ENCODE data around the gene KIRREL3.

DNA sequence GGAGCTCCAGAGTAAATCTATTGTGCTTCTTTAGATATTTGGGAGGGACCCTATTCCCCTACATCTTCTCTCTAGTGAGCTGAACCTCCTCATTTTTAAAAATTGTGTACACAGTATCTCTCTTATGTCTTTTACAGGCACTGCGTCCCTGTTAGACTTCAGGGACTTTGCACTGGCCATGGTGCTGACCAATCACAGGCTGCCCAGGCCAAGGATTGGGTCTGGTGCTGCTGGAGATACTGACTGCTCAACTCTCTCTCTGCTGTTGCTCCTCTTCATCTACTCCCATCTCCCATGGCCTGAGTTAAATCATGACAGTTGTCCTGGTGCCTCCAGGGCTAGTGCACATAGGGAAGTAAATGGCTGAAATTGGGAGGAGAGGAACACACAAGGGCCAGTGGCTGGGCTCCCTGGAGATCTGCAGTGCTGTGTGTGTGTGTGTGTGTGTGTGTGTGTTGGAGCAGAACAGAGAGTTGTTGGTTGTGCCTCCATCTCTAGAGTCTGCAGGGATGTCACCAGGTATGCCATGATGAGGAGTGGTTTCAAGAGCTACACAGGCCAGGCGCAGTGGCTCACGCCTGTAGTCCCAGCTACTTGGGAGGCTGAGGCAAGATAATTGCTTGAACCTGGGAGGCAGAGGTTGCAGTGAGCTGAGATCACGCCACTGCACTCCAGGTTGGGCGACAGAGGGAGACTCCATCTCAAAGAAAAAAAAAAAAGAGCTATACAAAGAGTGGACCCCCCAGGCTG lies 489.8 kb downstream of the KIRREL3 start:
- TF ChIP-seq FOSL2 (IDR thresholded peaks at IDR 0.05; ENCODE audit: borderline replicate concordance, low read depth) (no peak), EP300 (IDR thresholded peaks at IDR 0.05; ENCODE audit: borderline replicate concordance in 1 of 2, low read depth in 1 of 2, low read length in 1 of 2) (no peak)
- TF ChIP-seq, protein P1, sequence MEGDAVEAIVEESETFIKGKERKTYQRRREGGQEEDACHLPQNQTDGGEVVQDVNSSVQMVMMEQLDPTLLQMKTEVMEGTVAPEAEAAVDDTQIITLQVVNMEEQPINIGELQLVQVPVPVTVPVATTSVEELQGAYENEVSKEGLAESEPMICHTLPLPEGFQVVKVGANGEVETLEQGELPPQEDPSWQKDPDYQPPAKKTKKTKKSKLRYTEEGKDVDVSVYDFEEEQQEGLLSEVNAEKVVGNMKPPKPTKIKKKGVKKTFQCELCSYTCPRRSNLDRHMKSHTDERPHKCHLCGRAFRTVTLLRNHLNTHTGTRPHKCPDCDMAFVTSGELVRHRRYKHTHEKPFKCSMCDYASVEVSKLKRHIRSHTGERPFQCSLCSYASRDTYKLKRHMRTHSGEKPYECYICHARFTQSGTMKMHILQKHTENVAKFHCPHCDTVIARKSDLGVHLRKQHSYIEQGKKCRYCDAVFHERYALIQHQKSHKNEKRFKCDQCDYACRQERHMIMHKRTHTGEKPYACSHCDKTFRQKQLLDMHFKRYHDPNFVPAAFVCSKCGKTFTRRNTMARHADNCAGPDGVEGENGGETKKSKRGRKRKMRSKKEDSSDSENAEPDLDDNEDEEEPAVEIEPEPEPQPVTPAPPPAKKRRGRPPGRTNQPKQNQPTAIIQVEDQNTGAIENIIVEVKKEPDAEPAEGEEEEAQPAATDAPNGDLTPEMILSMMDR (IDR thresholded peaks at IDR 0.05): no peak
- TF ChIP-seq, protein P2, sequence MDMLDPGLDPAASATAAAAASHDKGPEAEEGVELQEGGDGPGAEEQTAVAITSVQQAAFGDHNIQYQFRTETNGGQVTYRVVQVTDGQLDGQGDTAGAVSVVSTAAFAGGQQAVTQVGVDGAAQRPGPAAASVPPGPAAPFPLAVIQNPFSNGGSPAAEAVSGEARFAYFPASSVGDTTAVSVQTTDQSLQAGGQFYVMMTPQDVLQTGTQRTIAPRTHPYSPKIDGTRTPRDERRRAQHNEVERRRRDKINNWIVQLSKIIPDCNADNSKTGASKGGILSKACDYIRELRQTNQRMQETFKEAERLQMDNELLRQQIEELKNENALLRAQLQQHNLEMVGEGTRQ (IDR thresholded peaks at IDR 0.05; ENCODE audit: borderline replicate concordance, low read depth, low read length): no peak

Data from SK-N-SH (cell line).